Fibroblast of skin of left quadriceps (primary cell): ENCODE data around the gene STX16.
"Not testable (repeated sequence)": the region's sequence is repeated elsewhere in the genome, so short reads cannot be mapped to it uniquely, and the experiment has no call there.

Experiments
- DNase-seq, 2 experiments: peaks; one replicate each; pipeline ENCODE4 v3.0.0-alpha.2; 2013; ENCODE audit warnings: low read depth in 2 of 2

The STX16 gene

GRCh38 chr20:58636396-58636982 is 14.6 kb upstream of the STX16 start:
- no peak for DNase-seq

- no peak for DNase-seq
Observed at GRCh38 chr20:58636983-58637421, 14.1 kb upstream of the STX16 start.

DNA sequence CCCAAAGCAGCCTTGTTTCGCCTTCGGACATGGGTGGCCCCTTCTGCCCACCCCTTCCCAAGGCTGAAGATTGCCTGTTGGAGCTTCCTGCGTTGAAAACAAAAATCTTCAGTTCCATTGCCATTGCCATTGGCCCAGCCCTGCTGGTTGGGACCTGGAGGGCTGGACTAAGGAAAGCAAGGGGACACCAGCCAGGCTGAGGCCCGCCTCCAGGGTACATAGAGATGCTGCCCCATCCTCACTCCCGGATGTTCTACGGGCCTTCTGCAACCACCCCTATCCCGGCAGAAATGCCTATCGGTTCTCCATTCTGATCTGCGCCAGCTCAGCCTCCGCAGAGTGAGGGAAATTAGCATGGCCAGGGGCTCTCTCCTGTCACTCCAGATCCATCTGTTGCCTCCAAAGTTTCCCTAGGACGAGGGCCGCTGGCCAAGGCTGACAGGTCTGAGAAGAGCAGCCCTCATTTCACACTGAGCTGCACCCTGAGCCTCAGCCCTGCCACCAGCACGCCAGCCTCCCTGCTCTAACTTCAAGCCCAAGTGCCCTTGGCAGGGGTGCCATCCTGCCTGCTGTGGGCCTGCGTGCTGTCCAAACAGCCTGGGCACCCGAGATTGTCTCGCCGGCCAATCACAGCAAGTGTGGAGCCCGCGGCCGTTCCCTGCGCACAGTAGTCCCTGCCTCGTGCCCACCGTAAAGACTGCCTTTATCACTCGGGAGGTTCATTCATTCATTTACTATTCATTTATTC is 13.4 kb upstream of the STX16 start:
- no peak for DNase-seq

DNA sequence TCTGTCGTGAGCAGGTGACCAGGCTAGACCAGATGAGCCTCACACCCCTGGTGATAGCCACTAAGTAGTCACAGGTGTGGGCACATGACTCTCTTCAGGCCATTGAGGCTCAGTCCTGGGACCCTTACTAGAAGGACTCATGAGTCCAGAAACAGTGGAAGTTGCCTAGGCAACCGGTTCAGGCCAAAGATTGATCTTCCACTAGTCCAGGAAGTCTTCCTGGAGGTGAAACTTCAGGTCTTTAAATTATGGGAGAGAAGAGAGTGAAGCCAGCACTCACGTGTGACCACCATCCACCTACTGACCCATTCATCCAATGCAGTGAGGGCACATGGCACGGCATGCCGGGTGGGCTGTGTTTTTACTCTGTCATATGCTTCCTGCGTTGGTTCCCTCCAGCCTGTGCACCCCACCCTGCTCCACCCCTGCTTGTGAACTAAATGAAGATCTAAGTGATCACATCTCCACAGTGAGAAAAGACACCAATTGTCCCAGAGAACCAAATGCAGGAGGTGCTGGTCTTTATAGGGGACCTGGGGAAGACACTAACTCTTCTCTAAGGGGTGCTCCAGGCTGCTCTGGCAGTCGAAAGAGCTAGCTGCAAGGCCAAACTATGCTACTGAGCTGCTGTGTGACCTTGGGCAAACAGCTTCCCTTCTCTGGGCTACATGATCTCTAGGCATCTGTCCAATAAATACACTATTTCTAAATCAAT is 12.5 kb upstream of the STX16 start:
- no peak for DNase-seq

DNA sequence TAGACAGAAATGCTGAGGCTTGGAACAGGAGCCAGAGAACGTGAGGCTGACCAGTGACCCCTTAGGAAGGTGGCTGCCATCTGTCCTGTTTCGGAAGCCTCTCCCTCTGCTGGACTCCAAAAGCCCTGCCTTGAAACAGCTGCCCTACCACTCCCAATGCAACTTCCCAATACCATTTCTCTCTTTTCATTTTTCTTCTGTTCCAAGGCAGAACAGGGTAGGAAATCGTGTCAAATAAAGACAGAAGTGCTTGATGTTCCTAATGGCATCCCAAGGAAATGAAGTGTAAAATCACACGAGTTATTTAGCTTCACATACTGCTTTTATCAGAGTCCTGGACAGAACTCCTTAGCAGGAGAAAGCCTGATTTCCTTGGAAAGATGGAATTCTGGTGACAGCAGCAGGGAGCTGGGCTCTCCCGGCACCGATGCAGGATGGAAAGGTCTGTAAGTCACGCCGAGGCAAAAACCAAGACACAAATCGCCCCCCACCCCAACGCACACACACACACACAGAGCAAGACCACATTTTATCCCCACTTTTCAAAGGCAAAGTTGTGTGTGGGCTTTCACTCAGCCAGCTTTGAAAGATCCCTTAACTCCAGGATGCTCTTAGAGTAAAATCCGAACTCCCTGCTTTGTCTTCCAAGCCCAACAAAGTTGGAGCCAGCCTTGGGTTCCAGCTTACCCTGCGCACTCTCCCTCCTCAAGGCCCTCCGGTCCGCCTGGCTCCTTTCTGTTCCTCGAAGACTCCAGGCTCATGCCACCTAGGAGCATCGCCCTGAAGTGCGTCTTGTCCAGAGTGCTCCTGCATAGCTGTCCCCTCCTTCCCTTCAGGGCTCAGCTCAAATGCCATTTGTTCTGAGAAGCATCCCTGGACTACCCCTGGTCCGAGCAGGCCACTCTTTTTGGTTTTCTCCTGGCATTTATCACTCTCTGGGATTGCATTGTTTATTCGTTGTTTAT is 11.6 kb upstream of the STX16 start:
- DNase-seq: no peak

DNA sequence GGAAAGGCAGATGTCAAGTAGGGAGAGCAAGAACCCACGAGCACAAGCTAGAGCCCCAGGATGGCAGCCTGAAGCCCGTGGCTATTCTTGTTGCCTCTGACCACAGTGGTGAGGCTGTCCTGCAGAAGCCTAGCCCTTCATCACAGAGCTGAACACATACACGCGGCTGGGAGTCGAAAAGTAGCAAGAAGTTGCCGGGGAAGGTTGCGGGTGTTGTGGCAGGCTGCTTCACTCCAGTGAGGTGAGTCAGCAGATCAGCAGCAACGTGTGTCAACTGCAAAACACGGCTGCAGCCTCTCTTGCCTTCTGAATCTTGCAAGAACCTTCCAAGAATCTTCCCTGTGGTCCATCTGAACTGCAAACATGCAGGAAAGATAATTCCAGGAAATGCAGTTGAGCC is 10.6 kb upstream of the STX16 start:
- DNase-seq: no peak

DNA sequence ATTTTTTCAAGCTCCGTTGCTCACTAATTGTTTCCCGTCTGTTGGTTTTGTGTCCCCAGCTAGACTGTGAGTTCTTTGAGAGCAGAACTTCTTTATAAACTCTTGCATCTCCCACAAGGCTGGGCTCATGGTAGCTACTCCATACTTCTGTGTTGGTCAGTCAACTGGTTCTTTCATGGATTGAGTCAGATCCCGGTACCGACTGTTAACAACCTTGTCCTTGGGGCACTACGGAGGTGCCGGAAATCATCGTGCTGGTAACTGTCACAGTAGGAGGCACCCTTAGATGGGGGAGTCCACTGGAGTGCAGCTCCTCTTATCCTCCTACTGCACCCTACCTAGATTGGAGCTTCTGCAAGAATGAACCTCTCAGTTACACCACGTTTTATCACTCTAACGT is 8.6 kb upstream of the STX16 start:
- no peak for DNase-seq

- DNase-seq: not testable (repeated sequence)
Observed at GRCh38 chr20:58642896-58643295, 8.2 kb upstream of the STX16 start.

DNA sequence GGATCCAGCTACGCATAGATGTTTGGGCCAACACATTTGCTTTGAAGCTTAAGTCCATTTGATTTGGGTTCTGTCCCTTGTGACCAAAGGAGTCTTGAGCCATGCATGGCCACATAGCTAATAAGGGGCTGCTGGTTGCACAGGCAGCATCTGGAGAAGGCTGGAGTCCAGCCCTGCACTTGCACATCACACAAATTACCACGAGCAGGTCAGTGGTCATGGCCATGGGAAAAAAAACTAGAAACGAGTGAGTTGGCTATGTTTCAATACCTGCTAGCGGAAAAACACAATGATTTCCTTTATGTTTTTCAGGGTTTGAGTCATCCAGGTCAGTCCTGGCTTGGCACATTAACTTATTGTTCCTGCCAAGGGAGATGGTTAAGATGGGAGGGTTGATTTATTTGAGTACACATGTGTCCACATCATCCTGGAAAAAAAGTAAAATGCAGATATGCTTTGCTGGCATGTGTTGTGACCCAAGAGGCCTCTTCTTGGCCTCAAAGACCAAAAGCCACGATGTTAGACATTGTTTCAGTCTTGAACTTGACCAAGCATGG is 5.6 kb upstream of the STX16 start:
- no peak for DNase-seq

GRCh38 chr20:58646257-58646656 is 4.8 kb upstream of the STX16 start:
- DNase-seq: no peak

DNA sequence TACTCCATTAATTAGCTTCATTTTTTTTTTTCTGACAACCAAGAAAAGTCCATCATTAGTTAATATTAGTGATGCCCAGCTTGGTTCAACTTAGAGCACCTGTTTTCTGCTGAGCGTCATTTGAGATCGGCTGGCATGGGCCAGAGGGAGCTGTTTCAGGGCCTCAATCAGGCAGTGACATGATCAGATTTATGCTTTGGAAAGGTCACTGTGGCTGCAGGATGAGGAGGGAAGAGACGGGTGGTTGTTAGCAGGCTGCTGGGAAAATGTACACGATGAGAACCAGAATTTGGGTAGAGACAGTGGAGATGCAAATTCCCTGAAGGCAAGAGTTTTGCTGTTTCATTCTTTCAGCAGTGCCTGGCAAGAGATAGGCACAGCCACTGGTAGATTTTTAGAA is 4.4 kb upstream of the STX16 start:
- DNase-seq: no peak

DNA sequence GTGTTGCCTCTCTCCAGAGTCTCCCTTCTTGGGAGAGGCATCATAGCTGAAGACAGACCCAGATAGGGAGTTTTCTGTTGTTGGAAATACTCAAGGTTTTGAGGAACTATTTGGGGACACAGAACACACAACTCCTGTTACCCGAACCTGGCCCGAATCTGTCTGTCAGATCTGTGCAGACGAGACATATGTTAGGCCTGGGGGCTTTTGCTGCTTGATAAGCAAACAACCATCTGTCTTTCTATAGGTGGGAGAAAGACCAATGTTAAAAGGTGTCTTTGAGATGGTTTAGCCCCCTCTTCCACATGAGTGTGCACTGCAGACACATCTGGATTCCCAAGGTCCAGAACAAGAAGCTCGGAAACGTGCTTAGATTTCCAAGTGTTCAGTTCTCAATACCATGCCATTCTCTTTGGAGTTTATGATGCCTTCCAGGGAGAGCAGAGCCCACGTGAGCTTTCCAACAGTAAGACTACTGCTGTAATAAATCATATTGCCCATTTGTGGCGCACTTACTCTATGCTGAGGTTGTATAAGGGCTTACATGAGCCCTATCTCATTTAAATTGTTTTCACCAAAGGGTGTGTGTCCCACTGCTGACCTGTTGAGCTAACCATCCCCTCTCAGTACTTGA is 3.8 kb upstream of the STX16 start:
- DNase-seq: no peak

DNA sequence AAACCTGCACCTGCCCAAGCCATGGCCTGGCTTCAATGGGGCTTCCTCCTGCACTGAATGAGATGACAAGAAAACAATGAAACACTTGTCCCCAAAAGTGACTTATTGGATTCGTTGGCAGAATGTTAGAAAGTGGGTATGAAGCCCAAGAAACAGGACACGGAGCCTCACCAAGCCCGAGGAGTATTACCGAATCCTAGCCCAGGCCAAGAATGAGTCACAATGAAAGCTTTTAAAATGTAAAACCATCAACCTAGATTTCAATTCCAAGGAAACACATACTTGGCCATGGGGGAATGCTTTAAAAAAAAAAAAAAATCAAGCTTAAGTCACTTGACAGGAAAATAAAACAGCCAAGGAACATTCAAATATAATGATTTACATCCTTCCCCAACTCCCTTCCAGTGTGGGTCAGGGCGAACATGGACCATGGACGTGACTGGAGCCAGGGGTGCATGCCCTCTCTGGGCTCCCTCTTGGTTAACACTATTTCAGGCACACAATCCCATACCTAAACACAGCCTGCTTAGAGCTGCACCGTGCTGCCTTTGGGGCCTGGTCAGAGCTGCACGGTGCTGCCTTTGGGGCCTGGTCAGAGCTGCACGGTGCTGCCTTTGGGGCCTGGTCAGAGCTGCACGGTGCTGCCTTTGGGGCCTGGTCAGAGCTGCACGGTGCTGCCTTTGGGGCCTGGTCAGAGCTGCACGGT is 3.1 kb upstream of the STX16 start:
- no peak for DNase-seq

DNA sequence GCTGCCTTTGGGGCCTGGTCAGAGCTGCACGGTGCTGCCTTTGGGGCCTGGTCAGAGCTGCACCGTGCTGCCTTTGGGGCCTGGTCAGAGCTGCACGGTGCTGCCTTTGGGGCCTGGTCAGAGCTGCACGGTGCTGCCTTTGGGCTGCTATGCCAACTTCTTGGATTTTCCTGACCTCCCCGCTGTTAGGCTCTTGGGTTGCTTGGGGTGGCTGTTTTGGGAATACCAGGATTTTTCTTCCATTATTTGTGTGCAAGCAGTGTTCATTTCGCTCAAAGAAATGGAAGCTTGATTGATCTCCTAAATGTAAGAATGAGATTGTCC is 2.6 kb upstream of the STX16 start:
- DNase-seq: not testable (repeated sequence)

- no peak for DNase-seq
Observed at GRCh38 chr20:58649288-58650180, 1.5 kb upstream of the STX16 start.

DNA sequence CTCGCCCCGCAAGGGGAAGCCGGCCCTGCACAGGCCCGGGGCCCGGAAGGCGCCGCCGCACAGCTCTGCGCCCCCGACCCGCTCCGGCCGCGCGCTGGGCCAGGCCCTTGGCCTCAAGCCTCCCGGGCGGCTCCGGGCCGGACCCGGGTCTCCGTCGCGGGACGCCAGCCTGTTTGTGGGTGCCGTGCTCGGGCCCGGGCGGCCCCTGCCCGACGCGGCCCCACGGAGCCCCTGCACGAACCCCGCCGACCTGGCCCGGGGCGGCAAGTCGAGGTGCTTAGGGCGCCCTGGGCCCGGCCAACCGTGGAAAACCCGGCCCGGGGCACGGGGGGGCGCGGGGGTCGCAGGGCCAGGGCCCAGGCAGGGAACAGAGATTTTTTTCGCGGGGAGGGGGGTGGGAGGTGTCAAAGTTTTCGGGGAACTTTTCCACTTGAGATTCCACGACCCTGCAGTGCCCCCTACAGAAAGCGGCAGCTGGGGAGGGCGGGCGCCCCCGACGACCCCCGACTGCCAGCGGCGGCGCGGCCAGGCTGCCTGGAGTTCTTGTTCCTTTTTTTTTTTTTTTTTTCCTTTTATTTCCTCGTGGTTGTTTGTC is 805 bp upstream of the STX16 start:
- DNase-seq: no peak

- no peak for DNase-seq
Observed at GRCh38 chr20:58651559-58651945, 469 bp downstream of the STX16 start.

GRCh38 chr20:58651946-58652605 is 993 bp downstream of the STX16 start:
- no peak for DNase-seq
